H4 (cell line): ENCODE data around the gene RPL10. TPM values are rescaled to one million over a fixed set of nuclear protein-coding genes. Genes with fewer than 3 reads are reported as not detected.

Experiments used
- DNase-seq: peaks from one replicate; pipeline ENCODE4 v3.0.0-alpha.2; 2015; ENCODE audit warnings: low spot score
- total RNA-seq: library from RNA; depleted of rRNA; stranded (reverse); fragments of >200 nt; shearing (Covaris generic); gene quantifications from 2 replicates; pipeline ENCODE4 v1.2.3, GENCODE V29; 2014

The RPL10 gene
- total RNA-seq, 1 experiment from 2014 or later: 5,829 TPM

- DNase-seq: no peak
Observed at GRCh38 chrX:154362085-154362742, 36.0 kb upstream of the RPL10 start.

- no peak for DNase-seq
Observed at GRCh38 chrX:154363706-154364439, 34.3 kb upstream of the RPL10 start.

GRCh38 chrX:154365052-154365600, 33.1 kb upstream of the RPL10 start:
- DNase-seq: no peak

- DNase-seq: no peak
Observed at GRCh38 chrX:154365997-154366665, 32.0 kb upstream of the RPL10 start.

DNA sequence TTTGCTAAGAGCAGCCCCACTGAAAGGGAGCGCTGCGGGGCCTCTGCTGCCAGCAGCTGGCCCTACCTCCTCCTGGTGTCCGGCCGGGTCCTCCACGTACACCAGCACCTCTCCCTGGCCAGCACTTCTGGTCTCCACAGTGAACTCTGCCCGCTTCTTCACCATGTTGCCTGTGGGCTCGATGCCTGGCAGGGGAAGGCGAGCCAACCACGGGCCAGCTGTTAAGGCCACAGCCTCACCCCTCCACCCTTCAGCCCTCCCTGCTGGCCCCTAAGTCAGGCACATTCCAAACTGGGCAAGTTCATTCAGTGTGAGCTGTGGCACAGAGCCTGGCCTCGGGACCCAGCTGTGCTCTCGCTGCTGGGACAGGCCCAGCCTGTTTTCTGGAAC, 31.5 kb upstream of the RPL10 start:
- DNase-seq: no peak

DNA sequence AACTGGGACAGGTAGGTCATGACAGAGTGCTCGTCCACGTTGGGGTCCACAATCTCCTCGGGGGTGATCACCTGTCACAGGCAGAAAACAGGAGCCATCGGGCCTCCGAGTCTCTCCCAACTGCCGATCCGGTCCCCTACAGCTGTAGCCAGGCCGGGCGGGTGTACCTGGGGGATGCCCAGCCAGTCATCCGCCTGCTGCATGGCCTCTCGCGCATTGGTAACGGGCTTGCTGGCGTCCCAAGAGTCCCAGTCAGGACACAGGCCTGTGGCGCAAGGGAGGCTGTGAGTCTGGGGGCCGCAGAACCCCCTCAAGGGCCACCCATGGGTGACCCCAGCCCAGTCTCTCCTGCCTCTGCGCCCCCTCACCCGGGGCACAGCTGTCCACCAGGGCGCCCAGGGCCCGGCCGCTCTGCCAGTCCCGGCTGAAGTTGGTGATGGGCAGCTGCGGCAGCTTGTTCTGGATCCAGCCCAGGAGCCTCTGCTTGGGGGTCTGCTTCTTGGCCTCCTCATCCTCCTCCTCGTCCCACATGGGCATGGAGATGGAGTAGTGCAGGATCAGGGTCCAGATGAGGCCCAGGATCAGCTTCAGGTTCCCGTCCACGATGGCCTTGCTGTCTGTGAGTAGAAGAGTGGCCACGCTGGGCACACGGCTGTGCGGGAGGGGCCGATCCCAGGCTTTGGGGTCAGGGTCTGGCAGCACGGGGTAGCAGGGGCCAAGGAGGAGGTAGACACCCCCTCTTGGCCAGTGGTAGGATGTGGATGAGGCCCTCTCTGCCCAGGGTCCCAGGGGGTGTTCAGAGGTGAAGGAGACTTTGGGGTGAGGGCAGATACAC, 30.5 kb upstream of the RPL10 start:
- no peak for DNase-seq

DNA sequence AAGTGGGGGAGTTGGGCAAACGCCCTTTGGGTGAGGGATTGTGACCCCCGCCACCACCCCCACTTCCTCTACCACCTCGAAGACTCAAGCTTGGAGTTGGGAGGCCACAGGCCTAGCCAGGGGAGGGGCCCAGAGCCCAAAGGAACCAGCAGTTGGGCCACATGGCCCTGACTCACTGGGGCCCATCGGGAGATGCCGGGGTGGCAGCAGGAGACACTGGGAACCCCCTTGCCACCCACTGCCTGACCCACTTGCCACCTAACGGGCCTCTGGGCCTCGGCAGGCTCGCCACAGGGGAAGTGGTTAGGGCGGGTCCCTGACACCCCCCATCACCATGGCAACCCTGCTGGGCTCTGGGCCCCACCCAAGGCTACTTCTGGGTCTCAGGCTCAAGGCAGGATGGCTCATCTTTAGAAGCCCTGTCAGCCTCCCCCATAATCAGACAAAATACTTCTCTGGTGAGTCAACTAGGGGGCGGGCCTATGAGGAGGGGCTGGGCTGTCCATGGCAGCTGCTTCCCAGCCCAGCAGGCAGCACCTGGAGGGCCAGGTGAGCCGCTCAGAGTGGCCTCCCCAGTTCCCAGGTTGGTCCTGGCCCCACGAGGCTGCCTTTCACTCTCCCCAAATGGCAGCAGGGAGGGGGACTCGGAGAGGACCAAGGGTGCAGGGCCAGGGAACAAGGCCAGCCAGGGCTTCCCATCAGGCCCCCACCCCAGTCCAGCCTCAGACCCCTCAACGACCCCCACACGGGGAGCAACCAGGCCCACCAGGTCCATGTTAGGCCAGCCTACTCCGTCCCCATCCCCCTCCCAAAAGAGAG, 29.3 kb upstream of the RPL10 start:
- peak; percentile 86 for DNase-seq

DNA sequence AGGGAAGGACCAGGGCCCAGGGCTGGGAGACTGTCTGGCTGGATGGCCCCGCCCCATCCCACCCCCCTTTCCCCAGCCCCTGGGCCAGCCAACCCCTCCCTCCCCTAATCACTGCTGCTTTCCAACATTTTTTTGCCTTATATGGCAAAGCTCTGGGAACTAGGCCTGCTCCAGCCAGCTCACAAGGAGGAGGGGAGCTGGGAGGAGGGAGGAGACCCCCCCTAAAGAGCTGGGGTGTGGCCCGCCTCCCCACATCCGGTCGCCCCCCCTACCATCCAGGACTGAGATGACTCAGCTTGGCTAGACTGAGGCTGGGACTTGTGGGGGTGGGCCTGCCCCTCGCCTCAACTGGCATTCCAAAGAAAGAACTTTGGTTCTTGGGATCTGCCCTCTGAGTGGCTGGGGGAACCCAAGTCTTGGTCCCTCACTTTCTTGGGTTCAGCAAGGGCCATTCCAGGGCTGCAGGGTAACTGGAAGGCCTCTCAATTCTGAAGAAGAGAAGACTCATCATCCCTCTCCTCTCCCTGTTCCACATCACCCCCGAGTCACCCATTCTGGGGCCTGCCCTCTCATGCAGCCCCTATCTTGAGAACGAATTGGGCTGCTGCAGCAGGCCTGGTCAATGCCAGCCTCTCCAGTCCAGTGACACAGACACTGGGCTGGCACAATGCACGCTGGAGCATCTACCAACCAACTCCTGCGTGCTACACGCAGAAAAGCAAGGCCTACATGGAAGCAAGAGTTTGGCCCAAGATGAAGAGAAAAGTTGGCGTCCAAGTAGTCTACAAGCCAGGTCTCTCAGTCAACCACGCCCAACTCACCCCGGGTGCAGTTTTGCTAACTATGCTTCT, 28.5 kb upstream of the RPL10 start:
- peak; percentile 95 for DNase-seq

- DNase-seq: no peak
Observed at GRCh38 chrX:154370300-154371016, 27.7 kb upstream of the RPL10 start.

DNA sequence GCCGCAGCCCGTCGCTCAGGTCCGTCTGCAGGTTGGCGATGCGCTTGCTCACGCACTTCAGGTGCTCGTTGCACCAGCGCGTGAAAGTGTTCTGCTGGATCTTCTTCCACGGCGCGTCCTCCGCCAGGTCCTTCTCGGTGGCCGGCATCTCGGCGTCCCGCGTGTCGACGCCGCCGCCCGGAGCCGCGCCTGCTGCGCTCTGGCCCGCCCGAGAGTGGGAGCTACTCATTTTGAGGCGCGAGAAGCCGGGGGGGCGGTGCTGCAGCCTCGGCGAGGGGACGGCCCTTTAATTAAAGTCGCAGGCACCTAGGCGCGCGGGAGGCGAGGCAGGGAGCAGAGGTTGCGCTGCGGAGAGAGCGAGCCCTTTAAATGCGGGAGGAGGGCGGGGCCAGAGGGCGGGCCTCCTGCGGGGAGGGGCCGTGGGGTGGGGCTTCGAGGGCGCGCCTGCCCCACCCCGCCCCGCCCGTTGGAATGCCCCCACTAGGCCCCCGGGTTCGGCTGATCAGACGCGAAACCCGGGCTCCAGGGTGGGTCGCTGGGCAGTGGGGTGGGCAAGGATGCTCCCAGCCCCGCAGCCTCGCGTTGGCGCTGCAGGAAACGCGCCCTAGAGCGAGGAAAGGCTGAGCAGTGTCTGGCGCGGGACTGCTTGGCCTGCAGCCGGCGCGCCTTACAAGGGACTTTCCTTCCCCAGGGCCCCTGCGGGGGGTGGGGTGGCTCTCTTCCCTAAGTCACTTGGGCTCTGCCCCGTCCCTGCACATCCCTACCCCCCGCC, 27.0 kb upstream of the RPL10 start:
- DNase-seq: peak; percentile 93

DNA sequence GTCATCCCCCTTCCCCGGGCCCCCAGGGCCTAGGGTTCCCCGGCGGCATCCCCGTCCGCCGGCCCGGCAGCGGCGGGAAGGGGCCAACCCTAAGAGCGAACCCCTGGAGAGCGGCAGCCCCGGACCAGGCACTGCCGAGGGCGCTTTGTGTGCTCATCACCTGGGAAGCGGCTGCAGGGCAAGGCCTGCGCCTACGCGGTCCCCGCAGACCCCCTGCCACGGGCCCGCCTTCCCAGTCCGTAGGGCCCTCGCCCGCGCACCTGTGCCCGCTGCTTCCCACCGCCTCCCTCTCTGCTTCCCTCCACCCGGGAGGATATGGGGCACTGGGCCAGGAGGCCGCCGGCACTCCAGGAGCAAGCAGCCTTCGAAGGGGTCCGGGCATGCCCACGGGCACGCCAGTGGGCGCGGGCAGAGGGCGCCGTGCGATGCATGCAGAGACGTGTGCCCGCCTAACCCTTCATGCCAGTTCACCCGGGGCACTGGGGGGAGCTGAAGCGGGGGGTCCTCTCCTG, 26.3 kb upstream of the RPL10 start:
- no peak for DNase-seq

DNA sequence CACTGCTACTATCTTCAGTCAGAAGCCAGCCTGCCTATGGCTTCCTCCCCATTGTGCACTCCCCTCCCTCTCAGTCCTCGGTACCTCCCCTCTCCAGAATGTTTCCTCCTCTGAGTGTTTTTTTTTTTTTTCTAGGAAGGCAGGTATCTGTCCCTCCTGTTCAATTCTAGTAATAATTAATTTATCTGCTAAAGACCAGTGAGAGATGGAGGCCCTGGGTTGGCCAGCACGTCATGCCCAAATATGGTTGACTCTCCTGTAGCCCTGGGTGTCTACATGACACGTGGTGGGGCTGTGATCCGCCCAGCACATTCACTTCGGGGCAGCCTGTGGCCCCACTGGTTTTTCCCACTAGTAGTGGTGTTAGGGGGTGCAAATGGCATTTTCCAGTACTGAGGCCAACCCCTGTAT, 25.6 kb upstream of the RPL10 start:
- no peak for DNase-seq

GRCh38 chrX:154373340-154374306, 24.6 kb upstream of the RPL10 start:
- DNase-seq: peak; percentile 78

DNA sequence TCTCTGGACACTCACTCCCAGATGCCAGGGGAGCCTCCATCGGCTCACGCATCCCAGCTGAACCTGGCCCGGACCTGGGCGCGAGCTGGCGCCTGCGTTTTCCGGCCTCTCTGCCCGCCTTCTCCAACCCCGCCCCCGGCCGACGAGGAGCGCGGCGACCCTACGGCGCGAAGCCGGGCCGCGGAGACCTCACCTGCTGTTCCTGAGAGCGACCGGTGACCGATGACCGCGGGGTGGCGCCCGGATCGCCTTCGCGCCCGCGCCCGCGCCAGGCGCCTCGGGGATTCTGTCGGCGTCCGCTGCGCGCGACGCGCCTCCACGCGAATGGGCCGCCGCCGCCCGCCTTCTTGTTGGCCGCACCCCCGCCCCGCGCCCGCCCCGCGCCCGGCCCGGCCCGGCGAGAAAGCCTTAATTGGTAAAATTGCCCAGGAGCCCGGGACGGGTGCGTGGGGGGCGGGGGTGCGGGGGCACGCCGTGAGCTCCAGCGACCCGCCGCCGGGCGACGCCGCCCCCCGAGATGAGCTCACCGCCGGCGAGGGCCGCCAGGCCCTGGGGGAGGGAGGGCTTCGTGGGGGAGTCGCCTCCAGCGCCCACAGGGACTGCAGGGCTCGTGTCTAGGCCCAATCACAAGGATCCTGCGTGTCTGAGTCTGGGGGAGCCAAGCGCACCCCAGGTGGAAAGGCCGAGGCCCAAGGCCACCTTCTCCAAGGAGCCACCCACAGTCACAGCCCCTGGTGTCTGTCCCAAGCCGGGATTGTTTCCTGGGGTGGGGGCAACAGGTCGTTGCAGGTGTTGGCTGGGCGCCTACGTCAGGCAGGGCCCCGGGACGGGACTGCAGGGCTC, 23.6 kb upstream of the RPL10 start, which contains the start of gene FLNA:
TSS of gene FLNA (minus strand) at position 322 of the 843 bp plus-strand sequence. CDS start 3,389 bp downstream, outside the sequence.
- no peak for DNase-seq

- no peak for DNase-seq
Observed at GRCh38 chrX:154375156-154375504, 23.0 kb upstream of the RPL10 start.

DNA sequence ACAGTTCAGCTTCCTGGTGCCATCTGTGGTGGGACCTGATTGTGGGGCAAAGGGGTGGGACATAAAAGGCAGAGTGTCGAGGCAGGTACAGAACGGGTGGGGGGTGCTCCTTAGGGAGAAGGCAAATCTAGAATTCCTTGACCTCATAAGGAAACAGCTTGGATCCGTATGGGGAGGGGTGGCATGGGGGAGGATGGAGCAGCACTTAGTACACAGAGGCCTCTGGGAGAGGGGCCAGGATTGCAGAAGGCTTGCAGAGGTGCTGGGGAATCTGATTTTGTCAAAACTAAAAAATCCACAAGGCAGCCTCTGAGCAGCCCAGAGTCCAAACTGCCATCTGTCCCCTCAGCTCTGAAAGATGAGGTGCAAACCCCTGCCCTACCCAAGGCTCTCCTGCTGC, 21.4 kb upstream of the RPL10 start:
- no peak for DNase-seq
